GM21619 (cell line): Measurements from ENCODE around the gene SLC45A3.
"Not testable (repeated sequence)": the region's sequence is repeated elsewhere in the genome, so short reads cannot be mapped to it uniquely, and the experiment has no call there.

Experiments used
- ATAC-seq: cut with Tn5 transposase; IDR thresholded peaks from one replicate; pipeline ENCODE4 v1.9.1; 2021; ENCODE audit not compliant: unreplicated experiment

SLC45A3 gene

DNA sequence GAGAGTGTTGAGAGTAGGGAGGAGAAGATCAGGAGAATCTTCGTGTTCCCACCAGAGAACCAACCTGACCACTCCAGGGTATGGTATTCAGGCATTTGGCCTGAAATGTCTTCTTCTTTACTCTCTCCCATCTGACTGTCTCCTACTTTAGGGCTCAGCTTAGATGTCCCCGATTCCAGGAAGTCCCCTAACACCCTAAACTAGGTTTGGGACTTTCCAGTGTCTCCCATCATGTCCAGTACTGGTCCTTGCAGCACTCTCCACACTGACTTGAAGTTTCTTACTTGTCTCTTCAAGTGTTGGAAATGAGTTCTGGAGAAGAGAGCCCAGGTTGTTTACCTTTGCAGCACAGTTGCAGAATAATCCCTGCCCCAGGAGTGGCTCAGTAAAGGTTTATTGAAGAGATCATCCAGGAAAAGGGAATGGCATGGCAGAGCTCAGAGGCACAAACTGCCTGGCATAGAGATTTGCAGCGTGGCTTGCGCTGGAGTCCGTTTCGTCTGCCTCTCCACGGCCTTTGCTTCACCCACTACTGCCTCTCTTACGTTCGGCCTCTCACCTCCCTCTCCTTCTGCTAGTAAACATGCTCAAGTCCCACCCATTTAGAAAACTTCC is 42.3 kb downstream of the SLC45A3 start:
- no peak for ATAC-seq

GRCh38 chr1:205636732-205637131 is 43.6 kb downstream of the SLC45A3 start:
- ATAC-seq = no peak

DNA sequence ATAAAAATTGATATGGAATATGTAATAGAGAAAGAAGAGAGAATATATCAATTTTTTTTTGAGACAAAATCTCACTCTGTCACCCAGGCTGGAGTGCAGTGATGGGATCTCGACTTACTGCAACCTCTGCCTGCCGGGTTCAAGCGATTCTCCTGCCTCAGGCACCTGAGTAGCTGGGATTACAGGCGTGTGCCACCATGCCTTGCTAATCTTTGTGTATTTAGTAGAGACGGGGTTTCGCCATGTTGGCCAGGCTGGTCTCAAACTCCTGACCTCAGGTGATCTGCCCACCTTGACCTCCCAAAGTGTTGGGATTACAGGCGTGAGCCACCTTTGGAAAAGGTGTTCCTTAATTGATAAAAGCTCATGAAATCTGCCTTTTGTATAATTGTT is 44.2 kb downstream of the SLC45A3 start:
- ATAC-seq = not testable (repeated sequence)

GRCh38 chr1:205633421-205633976 is 46.8 kb downstream of the SLC45A3 start:
- ATAC-seq = no peak

DNA sequence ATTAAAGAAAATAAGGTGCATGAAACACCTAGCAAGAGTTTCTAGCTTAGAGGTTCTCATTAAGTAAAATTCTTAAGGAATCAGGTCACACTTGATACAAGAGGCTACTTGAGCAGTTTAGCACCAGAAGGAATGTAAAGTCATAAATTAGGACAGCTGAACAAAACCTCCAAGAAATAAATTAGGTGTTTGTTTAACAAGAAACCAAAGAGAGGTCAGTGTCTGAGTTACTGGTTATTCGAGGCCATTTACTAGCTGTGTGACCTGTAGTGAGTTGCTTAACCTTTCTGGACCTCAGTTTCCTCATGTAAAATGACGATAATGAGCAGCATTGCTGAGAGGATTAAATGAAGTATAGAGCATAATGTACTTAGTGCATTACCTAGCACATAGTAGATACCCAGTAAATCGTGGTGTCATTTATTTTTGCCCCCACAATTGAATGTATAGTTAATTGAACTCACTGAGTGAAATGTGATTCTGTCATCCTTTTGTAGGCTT is 47.6 kb downstream of the SLC45A3 start:
- no peak for ATAC-seq

- peak; percentile 78 for ATAC-seq
These were observed 48.3 kb downstream of the SLC45A3 start, which contains the start of gene ELK4 for GRCh38 chr1:205631768-205632668. TSS of gene ELK4 (minus strand) at chr1:205632011. CDS start at chr1:205623882, 8,129 bp downstream.

GRCh38 chr1:205631010-205631767 is 49.1 kb downstream of the SLC45A3 start:
- ATAC-seq = peak; percentile 58

DNA sequence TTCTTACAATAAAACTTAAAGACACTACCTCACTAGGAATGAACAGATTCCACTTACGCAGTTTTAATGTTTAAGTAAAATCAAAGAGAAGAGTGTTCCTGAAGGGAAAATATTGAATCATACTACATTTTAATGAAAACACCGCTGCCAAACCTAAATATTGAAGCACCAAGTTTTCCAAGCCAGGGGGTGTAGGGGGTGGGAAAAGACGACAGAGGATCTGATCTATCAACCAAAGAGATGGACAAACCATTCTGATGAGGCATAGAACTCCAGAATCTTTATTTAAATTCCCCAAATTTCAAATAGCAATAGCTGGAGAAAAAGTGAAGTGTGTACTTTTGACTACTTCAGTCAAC is 49.7 kb downstream of the SLC45A3 start:
- ATAC-seq = no peak

DNA sequence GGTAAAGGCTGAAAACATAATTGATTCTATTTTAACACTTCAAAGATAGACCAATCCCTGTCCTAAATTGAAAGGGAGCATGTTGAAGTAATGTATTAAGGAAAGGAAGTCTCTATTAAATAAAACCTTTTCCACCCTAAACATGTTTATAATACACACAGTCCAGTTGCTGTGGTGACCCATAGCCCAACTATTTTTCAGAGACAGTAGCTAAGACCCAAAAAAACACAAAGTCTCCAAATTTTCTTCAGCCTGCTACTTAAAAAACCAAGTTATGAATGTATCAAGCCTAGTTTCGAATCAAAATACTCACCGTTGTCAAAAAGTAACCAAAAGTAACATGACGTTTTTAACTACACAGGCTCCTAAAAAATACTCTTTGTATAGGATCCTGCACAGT is 50.1 kb downstream of the SLC45A3 start:
- no peak for ATAC-seq

- ATAC-seq = no peak
These were observed 50.6 kb downstream of the SLC45A3 start for GRCh38 chr1:205629751-205630150.

- ATAC-seq = no peak
These were observed 52.4 kb downstream of the SLC45A3 start for GRCh38 chr1:205627956-205628355.

DNA sequence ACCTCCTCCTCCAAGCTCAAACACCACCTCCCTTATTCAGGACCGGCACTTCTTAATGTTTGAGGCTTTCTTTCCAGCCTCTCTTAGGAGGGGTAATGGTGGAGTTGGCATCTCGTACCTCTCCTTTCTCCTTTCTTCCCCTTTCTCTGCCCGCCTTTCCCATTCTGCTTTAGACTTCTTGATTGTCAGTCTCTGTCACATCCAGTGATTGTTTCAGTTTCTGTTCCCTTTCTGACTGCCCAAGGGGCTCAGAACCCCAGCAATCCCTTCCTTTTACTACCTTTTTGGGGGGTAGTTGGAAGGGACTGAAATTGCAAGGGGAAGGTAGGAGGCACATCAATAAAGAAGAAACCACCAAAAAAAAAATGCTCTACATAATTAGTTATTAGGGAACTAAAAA is 54.1 kb downstream of the SLC45A3 start:
- ATAC-seq = no peak

- no peak for ATAC-seq
These were observed 56.7 kb downstream of the SLC45A3 start for GRCh38 chr1:205623646-205624045.

- ATAC-seq = no peak
These were observed 60.0 kb downstream of the SLC45A3 start for GRCh38 chr1:205620269-205620668.

- ATAC-seq = no peak
These were observed 60.9 kb downstream of the SLC45A3 start for GRCh38 chr1:205619376-205619775.

- ATAC-seq = peak; percentile 77
These were observed 63.6 kb downstream of the SLC45A3 start for GRCh38 chr1:205616563-205617293.

GRCh38 chr1:205615789-205616188 is 64.5 kb downstream of the SLC45A3 start:
- ATAC-seq = no peak

DNA sequence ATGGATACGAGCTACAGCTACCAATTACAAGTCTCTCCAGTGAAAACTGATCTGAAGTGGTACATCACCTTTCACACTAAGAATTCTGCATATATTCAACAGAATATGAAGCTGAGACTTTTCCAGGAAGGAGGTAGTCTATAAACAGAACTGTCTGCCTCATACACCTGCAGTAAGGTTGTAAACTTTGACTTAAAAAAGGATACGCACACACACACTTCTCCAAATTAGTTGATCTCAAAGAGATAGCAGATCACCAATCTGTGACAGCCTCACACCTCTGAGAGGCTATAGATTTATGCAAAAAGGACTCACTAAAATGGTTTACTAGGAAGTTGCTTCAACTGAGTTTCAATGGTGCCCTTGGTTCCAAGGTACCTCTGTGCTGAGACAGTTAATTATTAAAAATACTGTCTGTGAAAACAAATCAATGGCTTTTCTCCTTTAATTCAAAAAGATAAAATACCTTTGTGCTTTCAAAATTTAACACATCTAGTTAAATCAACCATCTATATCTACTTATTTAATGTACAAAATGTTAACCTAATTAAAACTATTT is 66.4 kb downstream of the SLC45A3 start:
- no peak for ATAC-seq

- no peak for ATAC-seq
These were observed 67.8 kb downstream of the SLC45A3 start for GRCh38 chr1:205612556-205612955.

DNA sequence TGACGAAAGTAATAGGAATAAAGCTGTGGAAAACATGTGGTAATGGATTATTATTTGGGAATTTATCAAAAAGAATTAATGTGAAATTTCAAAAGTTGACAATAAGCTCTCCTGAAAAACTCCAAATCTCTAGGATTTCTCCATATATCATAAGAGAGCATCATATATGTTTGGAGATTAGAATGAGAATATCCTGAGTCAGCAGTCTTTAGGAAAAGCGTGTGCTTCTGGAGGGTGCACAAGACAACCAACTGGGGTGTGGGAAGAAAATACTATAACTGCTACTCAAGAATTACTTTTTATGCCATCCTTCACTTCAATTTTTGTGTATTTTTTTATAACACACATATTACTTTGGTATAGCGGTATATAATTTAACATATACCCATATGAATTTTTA is 68.2 kb downstream of the SLC45A3 start:
- ATAC-seq = no peak
